Caco-2 (cell line): ENCODE measurements around the gene UST. TPM values are rescaled to one million over a fixed set of nuclear protein-coding genes. Genes with fewer than 3 reads are reported as not detected.

Experiments used
- BruUV-seq: library from RNA; stranded (reverse); fragments of 400-500 nt; replicated peaks from 2 replicates; lab custom pipeline; 2021; lab: Mats Ljungman, UMichigan
- CTCF ChIA-PET: fragments of 300-600 bp; sonication (Branson Sonifier 250); formaldehyde crosslinking; loops from one replicate; lab custom pipeline; 2022; ENCODE audit warnings: antibody characterized with exemption; lab: Charles Lee
- POLR2A ChIA-PET: fragments of 300-600 bp; sonication (Branson Sonifier 250); formaldehyde crosslinking; loops from one replicate; lab custom pipeline; 2022; ENCODE audit warnings: antibody characterized with exemption; lab: Charles Lee
- DNase-seq, 2 experiments: peaks; one replicate each; pipeline versions ENCODE4 v3.0.0 to v3.0.0-alpha.2; 2020 to 2022
- H3K27me3 ChIP-seq: replicated peaks from 2 replicates; pipeline ENCODE4 v1.6.0; 2011; ENCODE audit warnings: low read length; ENCODE audit not compliant: control insufficient read depth, insufficient read depth
- H3K36me3 ChIP-seq: 2 replicates; pipeline ENCODE4 v1.5.1; 2011; ENCODE audit warnings: low read length; ENCODE audit not compliant: control insufficient read depth, insufficient read depth
- H3K4me1 ChIP-seq: fragments of 250-450 bp; sonication (Bioruptor Pico); 2 replicates; pipeline ENCODE4 v1.5.1; 2020; ENCODE audit warnings: mild to moderate bottlenecking
- H3K4me3 ChIP-seq: 2 replicates; pipeline ENCODE4 v1.5.1; 2011; ENCODE audit warnings: low read depth, mild to moderate bottlenecking, control low read depth, low read length
- H3K9me3 ChIP-seq: fragments of 250-450 bp; sonication (Bioruptor Pico); 2 replicates; pipeline ENCODE4 v1.5.1; 2020; ENCODE audit warnings: mild to moderate bottlenecking, moderate library complexity
- H3K27ac Mint-ChIP-seq: one replicate; pipeline ENCODE4 v1.8.0; 2022; ENCODE audit warnings: mixed read lengths; ENCODE audit not compliant: unreplicated experiment
- H3K27me3 Mint-ChIP-seq: one replicate; pipeline ENCODE4 v1.8.0; 2022; ENCODE audit warnings: mixed read lengths; ENCODE audit not compliant: insufficient read depth, unreplicated experiment
- H3K36me3 Mint-ChIP-seq: one replicate; pipeline ENCODE4 v1.8.0; 2022; ENCODE audit warnings: mild to moderate bottlenecking, mixed read lengths; ENCODE audit not compliant: insufficient read depth, unreplicated experiment
- H3K4me1 Mint-ChIP-seq: one replicate; pipeline ENCODE4 v1.8.0; 2022; ENCODE audit warnings: low read depth, mixed read lengths; ENCODE audit not compliant: unreplicated experiment
- H3K4me3 Mint-ChIP-seq: one replicate; pipeline ENCODE4 v1.8.0; 2022; ENCODE audit warnings: mild to moderate bottlenecking, moderate library complexity, mixed read lengths; ENCODE audit not compliant: unreplicated experiment
- H3K9me3 Mint-ChIP-seq: one replicate; pipeline ENCODE4 v1.8.0; 2022; ENCODE audit warnings: mixed read lengths; ENCODE audit not compliant: unreplicated experiment
- CTCF ChIP-seq, 2 experiments: fragments of 200-600 bp in 1 of 2; IDR thresholded peaks; 1 replicate in 1 of 2; 2 replicates in 1 of 2; pipeline versions ENCODE4 v1.5.1 to v1.8.0; 2011 to 2022; ENCODE audit warnings: antibody characterized with exemption in 1 of 2, control low read depth in 1 of 2, inconsistent platforms in 1 of 2, low read depth in 1 of 2, low read length in 1 of 2, mild to moderate bottlenecking in 1 of 2, moderate library complexity in 1 of 2; ENCODE audit not compliant: insufficient read depth in 1 of 2, severe bottlenecking in 1 of 2, unreplicated experiment in 1 of 2
- intact Hi-C: fragments of 100-400 bp; cut with micrococcal nuclease; formaldehyde crosslinking; loops from one replicate; pipeline ENCODE4 v1.10.0; 2022; ENCODE audit not compliant: unreplicated experiment
- total RNA-seq: library from RNA; stranded (reverse); gene quantifications from 2 replicates; pipeline ENCODE4 v1.2.3, GENCODE V29; 2022

UST gene
- total RNA-seq, 1 experiment from 2014 or later, result not detected

GRCh38 chr6:148905901-148906300, 159.1 kb downstream of the UST start:
- ChIA-PET CTCF (no interaction called here), POLR2A (no interaction called here)
- Mint-ChIP-seq H3K4me3 (no peak overlapping the region), H3K27ac (no peak overlapping the region), H3K36me3 (no peaks in the 10 kb centered on the region), H3K9me3 (no peaks in the 10 kb centered on the region), H3K27me3 (peaks cover 24% of the 10 kb centered on the region), H3K4me1 (no peaks in the 10 kb centered on the region)
- no peak for DNase-seq
- intact Hi-C loops, result no loop called here
- Histone ChIP-seq H3K27me3 (no peaks in the 10 kb centered on the region), H3K9me3 (no peaks in the 10 kb centered on the region), H3K36me3 (no peaks in the 10 kb centered on the region), H3K4me3 (no peak overlapping the region), H3K4me1 (no peaks in the 10 kb centered on the region)
- no TSS peak for BruUV-seq
- TF ChIP-seq CTCF (IDR thresholded peaks at IDR 0.05; ENCODE audit: insufficient read depth in 1 of 2, low read depth in 1 of 2, low read length in 1 of 2, severe bottlenecking in 1 of 2, unreplicated experiment in 1 of 2), result no peak

- CTCF ChIA-PET, result no interaction called here
- no peak overlapping the region for H3K27ac Mint-ChIP-seq
- no peaks in the 10 kb centered on the region for H3K36me3 ChIP-seq
- no peak for TF ChIP-seq CTCF (IDR thresholded peaks at IDR 0.05; ENCODE audit: insufficient read depth in 1 of 2, low read depth in 1 of 2, low read length in 1 of 2, severe bottlenecking in 1 of 2, unreplicated experiment in 1 of 2)
- intact Hi-C loops, result no loop called here
- H3K4me1 ChIP-seq, result no peaks in the 10 kb centered on the region
- no TSS peak for BruUV-seq
- no peak overlapping the region for H3K4me3 ChIP-seq
- no peak overlapping the region for H3K4me3 Mint-ChIP-seq
- H3K27me3 ChIP-seq, result no peaks in the 10 kb centered on the region
- peaks cover 23% of the 10 kb centered on the region for H3K27me3 Mint-ChIP-seq
- H3K9me3 ChIP-seq, result no peaks in the 10 kb centered on the region
- H3K36me3 Mint-ChIP-seq, result no peaks in the 10 kb centered on the region
- H3K9me3 Mint-ChIP-seq, result no peaks in the 10 kb centered on the region
- POLR2A ChIA-PET, result no interaction called here
- H3K4me1 Mint-ChIP-seq, result no peaks in the 10 kb centered on the region
- no peak for DNase-seq
These were observed 159.6 kb downstream of the UST start for GRCh38 chr6:148906386-148906785.

GRCh38 chr6:148907573-148907972, 160.7 kb downstream of the UST start:
- H3K36me3 Mint-ChIP-seq, result no peaks in the 10 kb centered on the region
- H3K9me3 ChIP-seq, result no peaks in the 10 kb centered on the region
- H3K27me3 Mint-ChIP-seq, result peaks cover 22% of the 10 kb centered on the region
- no peaks in the 10 kb centered on the region for H3K27me3 ChIP-seq
- TF ChIP-seq CTCF (IDR thresholded peaks at IDR 0.05; ENCODE audit: insufficient read depth in 1 of 2, low read depth in 1 of 2, low read length in 1 of 2, severe bottlenecking in 1 of 2, unreplicated experiment in 1 of 2), result no peak
- POLR2A ChIA-PET, result no interaction called here
- H3K4me3 ChIP-seq, result no peak overlapping the region
- H3K4me3 Mint-ChIP-seq, result no peak overlapping the region
- intact Hi-C loops, result no loop called here
- no peaks in the 10 kb centered on the region for H3K4me1 Mint-ChIP-seq
- H3K4me1 ChIP-seq, result no peaks in the 10 kb centered on the region
- no peak for DNase-seq
- CTCF ChIA-PET, result no interaction called here
- H3K36me3 ChIP-seq, result no peaks in the 10 kb centered on the region
- no peaks in the 10 kb centered on the region for H3K9me3 Mint-ChIP-seq
- no peak overlapping the region for H3K27ac Mint-ChIP-seq
- no TSS peak for BruUV-seq
